NCI-H1436 treated with DMSO at 0.1 percent for 48 hours (cell line): ENCODE data around the gene METAP2.
"Not testable (repeated sequence)": the region's sequence is repeated elsewhere in the genome, so short reads cannot be mapped to it uniquely, and the experiment has no call there.

Experiments
- DNase-seq: peaks from one replicate; lab custom pipeline; 2025; lab: John Stamatoyannopoulos, UW

METAP2 gene

DNA sequence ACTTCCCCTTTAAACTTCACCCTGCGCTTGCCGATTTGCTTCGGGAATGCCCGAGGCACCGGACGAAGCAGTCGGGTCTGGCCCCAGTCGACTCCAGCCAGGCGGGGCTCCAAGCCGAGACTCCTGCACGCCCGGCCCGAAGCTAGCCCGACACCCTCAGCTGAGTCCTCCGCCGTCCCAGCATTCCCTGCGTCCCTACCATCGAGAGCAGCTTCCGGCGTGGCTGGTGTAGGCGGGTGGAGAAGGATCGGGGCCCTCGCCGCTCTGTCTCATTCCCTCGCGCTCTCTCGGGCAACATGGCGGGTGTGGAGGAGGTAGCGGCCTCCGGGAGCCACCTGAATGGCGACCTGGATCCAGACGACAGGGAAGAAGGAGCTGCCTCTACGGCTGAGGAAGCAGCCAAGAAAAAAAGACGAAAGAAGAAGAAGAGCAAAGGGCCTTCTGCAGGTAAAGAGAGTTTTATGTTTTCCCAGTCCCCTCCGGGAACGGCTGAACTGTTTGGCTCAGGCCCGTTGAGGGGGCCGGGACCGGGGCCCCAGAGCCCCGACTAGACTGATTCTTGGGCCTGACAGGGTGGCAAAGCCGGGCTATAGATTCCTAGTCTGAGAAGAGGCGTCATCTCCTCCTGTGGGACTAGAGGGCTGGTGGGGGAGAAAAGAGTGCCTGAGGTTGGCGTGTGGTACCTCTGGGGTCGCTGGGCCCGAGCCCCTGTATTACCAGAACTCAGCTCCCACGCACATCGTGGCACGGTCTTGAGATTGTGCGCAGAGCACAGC, at the start of gene METAP2:
Gene METAP2, plus strand, starts transcription at position 269 of the 776 bp plus-strand sequence. Its CDS starts 28 bp downstream, at position 297.
- DNase-seq: peak; percentile 35

DNA sequence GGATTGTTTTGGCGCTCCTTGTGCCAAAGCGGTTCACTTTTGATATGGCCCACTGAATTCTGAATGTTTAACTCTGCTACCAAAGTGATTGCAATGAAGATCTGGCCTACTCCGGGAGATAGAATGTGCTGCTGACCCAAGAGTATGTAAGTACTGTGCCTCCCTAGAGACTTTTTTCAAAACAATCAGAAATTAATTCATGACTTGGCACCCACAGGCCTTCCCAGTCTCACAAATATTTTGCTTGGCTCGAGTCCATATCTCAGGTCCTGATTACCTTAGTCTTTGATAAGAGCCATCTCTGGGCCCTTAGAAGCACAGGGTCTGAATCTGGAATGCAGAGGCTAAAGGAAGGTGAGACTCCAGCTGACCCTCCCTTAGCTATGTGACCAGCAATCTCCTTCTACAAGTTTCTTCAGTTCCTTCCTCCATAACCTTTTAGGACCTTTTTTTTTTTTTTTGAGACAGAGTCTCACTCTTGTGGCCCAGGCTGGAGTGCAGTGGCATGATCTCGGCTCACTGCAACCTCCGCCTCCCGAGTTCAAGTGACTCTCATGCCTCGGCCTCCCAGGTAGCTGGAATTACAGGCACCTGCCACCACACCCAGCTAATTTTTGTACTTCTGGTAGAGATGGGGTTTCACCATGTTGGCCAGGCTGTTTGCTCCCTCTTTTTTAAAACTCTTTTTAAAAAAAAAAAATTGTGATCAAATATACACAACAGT, 49.5 kb upstream of the METAP2 start:
- no peak for DNase-seq

- no peak for DNase-seq
Measured at GRCh38 chr12:95429172-95429510, 44.8 kb upstream of the METAP2 start.

- no peak for DNase-seq
Measured at GRCh38 chr12:95431120-95431519, 42.8 kb upstream of the METAP2 start.

DNA sequence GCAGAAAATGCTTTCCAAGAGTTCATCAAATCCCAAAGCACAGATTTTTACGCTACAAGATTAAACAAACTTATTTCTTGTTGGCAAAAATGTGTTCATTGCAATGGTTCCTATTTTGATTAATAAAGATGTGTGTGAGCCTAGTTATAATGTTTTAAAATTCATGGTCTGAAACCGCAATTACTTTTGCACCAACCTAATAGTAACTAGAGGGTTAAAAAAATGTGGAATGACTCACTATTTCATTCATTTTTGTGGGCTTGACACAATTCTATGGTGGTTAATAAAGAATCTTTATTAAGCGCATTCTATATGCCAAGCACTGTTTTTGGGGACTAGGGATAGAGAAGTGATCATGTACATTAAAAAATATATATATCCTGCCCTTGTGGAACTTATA, 38.6 kb upstream of the METAP2 start:
- DNase-seq: no peak

- no peak for DNase-seq
Measured at GRCh38 chr12:95437565-95437964, 36.4 kb upstream of the METAP2 start.

DNA sequence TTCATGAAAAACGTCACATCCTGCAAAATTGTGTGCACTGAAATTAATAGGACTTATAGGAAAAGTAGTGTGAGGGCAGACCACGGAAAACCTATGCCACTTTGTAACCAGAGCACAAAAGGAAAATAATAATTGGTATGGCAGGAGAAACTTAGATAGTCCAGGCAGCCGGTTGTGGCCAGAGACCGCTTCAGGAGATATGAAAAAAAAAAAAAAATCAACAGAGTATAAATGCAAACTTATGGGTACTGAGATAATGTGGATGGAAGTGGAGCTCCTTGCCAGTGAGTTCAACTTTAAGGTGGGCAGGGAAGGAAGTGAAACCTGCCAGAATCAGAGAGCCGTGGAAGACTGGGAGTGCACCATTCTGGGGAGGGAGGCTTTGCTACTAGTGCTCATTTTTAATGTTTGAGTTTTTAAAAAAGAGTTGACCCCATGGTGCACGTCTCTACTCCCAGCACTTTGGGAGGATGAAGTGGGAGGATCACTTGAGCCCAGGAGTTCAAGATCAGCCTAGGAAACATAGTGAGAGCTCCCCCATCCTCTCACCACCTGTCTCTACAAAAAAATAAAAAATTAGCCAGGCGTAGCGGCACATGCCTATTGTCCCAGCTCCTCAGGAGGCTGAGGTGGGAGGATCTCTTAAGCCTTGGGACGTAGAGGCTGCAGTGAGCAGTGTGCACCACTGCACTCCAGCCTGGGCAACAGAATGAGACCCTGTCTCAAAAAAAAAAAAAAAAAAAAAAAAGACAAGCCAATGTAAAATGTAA, 34.3 kb upstream of the METAP2 start:
- DNase-seq: no peak

DNA sequence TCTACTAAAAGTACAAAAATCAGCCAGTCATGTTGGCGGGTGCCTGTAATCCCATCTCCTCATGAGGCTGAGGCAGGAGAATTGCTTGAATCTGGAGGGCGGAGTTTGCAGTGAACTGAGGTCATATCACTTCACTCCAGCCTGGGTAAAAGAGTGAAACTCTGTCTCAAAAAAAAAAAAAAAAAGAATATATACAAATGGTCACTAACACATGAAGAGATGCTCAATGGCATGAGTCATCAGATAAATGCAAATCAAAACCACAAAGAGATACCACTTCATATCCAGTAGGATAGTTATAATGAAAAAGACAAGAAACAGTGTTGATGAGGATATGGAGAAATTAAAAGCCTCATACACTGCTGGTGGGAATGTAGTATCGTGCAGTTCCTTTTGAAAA, 33.6 kb upstream of the METAP2 start:
- no peak for DNase-seq

DNA sequence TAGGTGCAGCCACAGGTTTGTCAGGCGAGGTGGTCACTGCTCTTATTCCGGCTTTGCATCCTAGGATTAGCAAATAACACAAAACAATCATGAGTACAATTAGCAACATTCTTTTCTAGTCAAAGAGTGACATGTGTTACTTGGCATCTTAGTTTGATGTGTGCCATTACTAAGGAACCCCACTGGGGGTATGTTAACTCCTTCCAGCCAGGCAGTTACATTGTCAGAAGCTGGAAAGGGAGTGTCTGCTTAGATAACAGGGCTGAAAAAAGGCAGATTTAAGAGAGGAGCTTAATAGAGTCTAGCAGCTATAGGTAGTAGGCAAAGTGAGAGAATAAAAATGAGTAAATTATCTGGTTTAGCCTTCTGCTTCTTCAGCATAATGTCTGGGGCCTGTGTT, 30.5 kb upstream of the METAP2 start:
- DNase-seq: no peak

DNA sequence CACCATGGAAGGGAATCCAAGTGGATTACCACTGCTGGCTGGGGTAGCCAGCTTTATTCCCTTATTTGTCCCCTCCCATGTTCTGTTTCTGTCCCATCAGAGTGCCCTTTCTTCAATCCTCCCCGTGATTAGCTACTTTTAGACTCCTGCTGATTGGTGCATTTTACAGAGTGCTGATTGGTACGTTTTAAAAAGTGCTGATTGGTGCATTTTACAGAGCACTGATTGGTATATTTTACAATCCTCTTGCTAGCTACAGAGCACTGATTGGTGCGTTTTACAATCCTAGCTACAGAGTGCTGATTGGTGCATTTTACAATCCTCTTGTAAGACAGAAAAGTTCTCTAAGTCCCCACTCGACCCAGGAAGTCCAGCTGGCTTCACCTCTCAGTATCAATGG, 28.9 kb upstream of the METAP2 start:
- not testable (repeated sequence) for DNase-seq

- DNase-seq: no peak
Measured at GRCh38 chr12:95445884-95446505, 28.0 kb upstream of the METAP2 start.

DNA sequence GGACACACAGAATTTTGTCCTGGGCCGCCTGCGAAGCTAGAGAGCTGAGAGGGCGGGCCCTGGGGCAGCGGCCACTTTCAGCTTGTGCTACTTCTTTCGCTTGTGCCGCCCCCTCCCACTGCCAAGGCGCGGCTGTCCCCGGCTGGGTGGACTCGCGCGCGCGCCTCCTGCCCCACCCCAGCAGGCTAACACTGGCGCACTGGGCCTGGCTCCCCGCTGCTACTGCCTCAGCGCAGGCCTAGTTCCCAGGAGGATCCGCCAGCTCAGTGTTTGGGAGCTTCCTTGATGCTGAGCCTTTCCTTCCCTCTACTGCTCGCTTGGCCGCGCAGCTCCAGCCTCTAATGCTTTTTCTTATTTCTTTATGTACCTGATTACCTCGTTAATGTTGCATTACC, 27.4 kb upstream of the METAP2 start:
- no peak for DNase-seq

GRCh38 chr12:95449656-95450055, 24.3 kb upstream of the METAP2 start:
- not testable (repeated sequence) for DNase-seq

- not testable (repeated sequence) for DNase-seq
Measured at GRCh38 chr12:95452501-95452900, 21.5 kb upstream of the METAP2 start.

DNA sequence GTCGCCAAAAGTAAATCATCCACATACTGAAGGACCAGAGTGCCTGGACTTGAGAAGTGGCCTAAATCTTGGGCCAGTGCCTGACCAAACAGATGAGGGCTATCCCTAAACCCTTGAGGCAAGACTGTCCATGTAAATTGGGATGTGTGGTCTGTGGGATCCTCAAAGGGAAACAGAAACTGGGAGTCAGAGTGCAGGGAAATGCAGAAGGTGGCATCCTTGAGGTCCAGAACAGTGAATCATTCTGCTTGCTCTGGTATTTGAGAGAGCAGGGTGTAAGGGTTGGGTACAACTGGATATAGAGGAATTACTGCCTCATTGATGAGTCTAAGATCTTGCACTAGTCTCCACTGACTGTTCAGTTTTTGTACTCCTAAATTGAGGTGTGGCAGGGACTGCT, 20.1 kb upstream of the METAP2 start:
- DNase-seq: not testable (repeated sequence)

GRCh38 chr12:95454780-95455215, 19.2 kb upstream of the METAP2 start:
- not testable (repeated sequence) for DNase-seq

DNA sequence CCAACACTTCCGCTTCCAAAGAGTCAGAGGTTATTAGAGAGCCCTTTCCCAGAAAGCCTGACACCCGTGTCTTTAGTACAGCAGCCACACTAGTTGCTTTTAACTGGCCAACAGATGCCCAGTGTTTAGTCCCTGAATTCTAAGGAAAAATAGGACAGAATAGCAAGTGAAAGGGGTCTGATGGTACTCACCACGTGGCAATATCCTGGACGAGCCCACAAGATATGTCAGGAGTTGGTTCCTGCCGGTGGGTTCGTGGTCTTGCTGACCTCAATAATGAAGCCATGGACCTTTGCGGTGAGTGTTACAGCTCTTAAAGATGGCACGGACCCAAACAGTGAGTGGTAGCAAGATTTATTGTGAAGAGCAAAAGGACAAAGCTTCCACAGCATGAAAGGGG, 16.3 kb upstream of the METAP2 start:
- DNase-seq: not testable (repeated sequence)

GRCh38 chr12:95458761-95459160, 15.2 kb upstream of the METAP2 start:
- no peak for DNase-seq

DNA sequence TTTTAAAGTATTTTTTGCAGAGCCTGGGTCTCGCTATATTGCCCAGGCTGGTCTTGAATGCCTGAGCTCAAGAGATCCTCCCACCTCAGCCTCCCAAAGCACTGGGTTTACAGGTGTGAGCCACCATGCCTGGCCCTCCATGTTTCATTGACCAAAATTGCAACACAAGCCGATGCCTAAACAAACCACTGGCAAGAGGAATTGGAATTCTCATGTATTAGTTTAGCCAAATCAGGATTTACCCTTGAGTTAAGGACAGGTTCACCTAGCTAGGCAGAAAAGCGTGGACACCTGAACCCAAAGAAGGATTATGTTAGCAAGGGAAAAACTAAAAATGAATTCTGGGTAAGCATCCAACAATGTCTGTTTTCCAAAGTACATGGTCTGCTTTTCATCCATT, 14.6 kb upstream of the METAP2 start:
- DNase-seq: no peak

GRCh38 chr12:95460105-95460504, 13.8 kb upstream of the METAP2 start:
- no peak for DNase-seq

- DNase-seq: no peak
Measured at GRCh38 chr12:95460896-95461295, 13.1 kb upstream of the METAP2 start.

DNA sequence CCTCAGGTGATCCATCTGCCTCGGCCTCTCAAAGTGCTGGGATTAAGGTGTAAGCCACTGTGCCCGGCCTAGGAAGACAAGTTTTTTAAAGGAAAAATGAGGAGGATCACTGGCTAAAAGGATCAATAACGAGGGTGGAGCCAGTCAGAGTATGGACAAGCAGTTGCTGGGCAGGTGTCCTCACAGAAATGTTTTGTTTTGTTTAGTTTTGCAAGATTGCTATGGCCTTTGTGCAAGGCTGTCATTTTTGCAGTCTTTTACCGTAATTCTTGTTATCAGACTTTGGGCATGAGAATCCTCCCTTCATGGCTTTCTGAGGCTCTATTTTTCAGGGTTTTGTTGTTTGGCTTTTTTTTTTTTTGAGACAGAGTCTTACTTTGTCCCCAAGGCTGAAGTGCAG, 11.9 kb upstream of the METAP2 start:
- DNase-seq: no peak
